ENCODE data around the gene CALHM5.

DNA sequence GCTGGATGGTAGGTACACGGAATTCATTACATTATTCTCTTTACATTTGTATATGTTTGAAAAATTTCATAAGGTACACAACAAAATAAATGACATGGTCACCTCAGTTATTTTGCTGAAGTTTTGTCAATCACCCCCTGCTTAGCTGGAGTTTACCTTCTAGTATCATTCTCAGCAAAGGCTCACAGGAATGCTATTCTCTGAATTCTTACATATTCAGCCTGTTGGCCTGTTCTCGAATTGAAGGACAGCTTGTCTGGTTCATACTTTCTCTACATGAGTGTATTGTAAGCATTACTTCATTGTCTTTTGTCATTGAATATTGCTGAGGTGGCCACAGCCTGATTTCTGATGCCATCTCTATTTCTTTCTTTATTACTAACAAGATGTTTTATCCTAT lies 12.8 kb downstream of the CALHM5 start:
- TF ChIP-seq, protein P1, sequence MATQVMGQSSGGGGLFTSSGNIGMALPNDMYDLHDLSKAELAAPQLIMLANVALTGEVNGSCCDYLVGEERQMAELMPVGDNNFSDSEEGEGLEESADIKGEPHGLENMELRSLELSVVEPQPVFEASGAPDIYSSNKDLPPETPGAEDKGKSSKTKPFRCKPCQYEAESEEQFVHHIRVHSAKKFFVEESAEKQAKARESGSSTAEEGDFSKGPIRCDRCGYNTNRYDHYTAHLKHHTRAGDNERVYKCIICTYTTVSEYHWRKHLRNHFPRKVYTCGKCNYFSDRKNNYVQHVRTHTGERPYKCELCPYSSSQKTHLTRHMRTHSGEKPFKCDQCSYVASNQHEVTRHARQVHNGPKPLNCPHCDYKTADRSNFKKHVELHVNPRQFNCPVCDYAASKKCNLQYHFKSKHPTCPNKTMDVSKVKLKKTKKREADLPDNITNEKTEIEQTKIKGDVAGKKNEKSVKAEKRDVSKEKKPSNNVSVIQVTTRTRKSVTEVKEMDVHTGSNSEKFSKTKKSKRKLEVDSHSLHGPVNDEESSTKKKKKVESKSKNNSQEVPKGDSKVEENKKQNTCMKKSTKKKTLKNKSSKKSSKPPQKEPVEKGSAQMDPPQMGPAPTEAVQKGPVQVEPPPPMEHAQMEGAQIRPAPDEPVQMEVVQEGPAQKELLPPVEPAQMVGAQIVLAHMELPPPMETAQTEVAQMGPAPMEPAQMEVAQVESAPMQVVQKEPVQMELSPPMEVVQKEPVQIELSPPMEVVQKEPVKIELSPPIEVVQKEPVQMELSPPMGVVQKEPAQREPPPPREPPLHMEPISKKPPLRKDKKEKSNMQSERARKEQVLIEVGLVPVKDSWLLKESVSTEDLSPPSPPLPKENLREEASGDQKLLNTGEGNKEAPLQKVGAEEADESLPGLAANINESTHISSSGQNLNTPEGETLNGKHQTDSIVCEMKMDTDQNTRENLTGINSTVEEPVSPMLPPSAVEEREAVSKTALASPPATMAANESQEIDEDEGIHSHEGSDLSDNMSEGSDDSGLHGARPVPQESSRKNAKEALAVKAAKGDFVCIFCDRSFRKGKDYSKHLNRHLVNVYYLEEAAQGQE (IDR thresholded peaks at IDR 0.05; ENCODE audit: low read depth, low read length): no peak
- TF ChIP-seq ETV6 (conservative IDR thresholded peaks at IDR 0.05 in 1 of 2, IDR thresholded peaks at IDR 0.05 in 1 of 2; ENCODE audit: borderline replicate concordance in 1 of 2, low read depth in 1 of 2) (no peak), SMC3 (IDR thresholded peaks at IDR 0.05; ENCODE audit: borderline replicate concordance, low read length) (no peak), CHD1 (IDR thresholded peaks at IDR 0.05; ENCODE audit: low read depth, low read length) (no peak)
